Gastroesophageal sphincter (tissue), 4 donors: Measurements from ENCODE around the gene FRMD1. TPM values are rescaled to one million over a fixed set of nuclear protein-coding genes. Genes with fewer than 3 reads are reported as not detected.

Experiments
- ATAC-seq: fragments of 150-250 bp; one replicate; pipeline ENCODE4 v1.9.1; 2016; ENCODE audit warnings: mild to moderate bottlenecking, moderate library complexity
- H3K27ac ChIP-seq, 4 donors: fragments of 200-600 bp; sonication (generic) in 3 of 4; 1 replicate in 3 of 4; 2 replicates in 1 of 4; pipeline ENCODE4 v1.5.1; 2016 to 2019
- H3K27me3 ChIP-seq: fragments of 200-600 bp; sonication (generic); one replicate; pipeline ENCODE4 v1.5.1; 2019
- H3K36me3 ChIP-seq, 2 donors: fragments of 200-600 bp; sonication (generic); one replicate each; pipeline ENCODE4 v1.5.1; 2019; ENCODE audit warnings: control low read depth in 1 of 2
- H3K4me1 ChIP-seq, 3 donors: fragments of 200-600 bp; sonication (generic); 1 replicate in 2 of 3; 2 replicates in 1 of 3; pipeline ENCODE4 v1.5.1; 2016 to 2019; ENCODE audit warnings: control low read depth in 2 of 3
- H3K4me3 ChIP-seq, 2 donors: fragments of 200-600 bp; sonication (generic); one replicate each; pipeline ENCODE4 v1.5.1; 2019; ENCODE audit warnings: mild to moderate bottlenecking in 1 of 2, moderate library complexity in 1 of 2
- H3K9me3 ChIP-seq, 3 donors: fragments of 200-600 bp; sonication (generic); one replicate each; pipeline ENCODE4 v1.5.1; 2017 to 2019; ENCODE audit warnings: control low read depth in 2 of 3
- EP300 ChIP-seq: sonication (generic); formaldehyde crosslinking; IDR thresholded peaks from one replicate; pipeline ENCODE4 v1.6.1; 2017; ENCODE audit warnings: antibody characterized with exemption, mild to moderate bottlenecking
- POLR2A ChIP-seq, 2 donors: fragments of 450-650 bp; IDR thresholded peaks; one replicate each; pipeline ENCODE4 v1.6.1; 2017; ENCODE audit warnings: antibody characterized with exemption in 2 of 2, mild to moderate bottlenecking in 2 of 2, moderate library complexity in 1 of 2
- POLR2AphosphoS5 ChIP-seq: sonication (generic); formaldehyde crosslinking; IDR thresholded peaks from one replicate; pipeline ENCODE4 v1.6.1; 2017; ENCODE audit warnings: antibody characterized with exemption
- WGBS, 2 donors: methylation state at CpG; one replicate each; pipeline ENCODE4 v1.1.5; 2018; ENCODE audit warnings: low coverage in 1 of 2; 5-methylcytosine and 5-hydroxymethylcytosine counted together
- total RNA-seq, 4 donors: library from RNA; depleted of rRNA; stranded (reverse); fragments of >200 nt; gene quantifications; one replicate each; pipeline ENCODE4 v1.1.0, GENCODE V29; 2016
- TF ChIP-seq, protein P1 (sequence below), 4 experiments: fragments of 200-600 bp in 2 of 4; fragments of 450-650 bp in 2 of 4; sonication (generic) in 1 of 4; IDR thresholded peaks; one replicate each; pipeline ENCODE4 v1.5.1; 2017 to 2019; ENCODE audit warnings: antibody characterized with exemption in 4 of 4, mild to moderate bottlenecking in 2 of 4, moderate library complexity in 2 of 4

FRMD1 gene
- total RNA-seq, 4 donors from 2014 or later = 0.10 to 0.54 (median 0.23) TPM; not detected in 1

DNA sequence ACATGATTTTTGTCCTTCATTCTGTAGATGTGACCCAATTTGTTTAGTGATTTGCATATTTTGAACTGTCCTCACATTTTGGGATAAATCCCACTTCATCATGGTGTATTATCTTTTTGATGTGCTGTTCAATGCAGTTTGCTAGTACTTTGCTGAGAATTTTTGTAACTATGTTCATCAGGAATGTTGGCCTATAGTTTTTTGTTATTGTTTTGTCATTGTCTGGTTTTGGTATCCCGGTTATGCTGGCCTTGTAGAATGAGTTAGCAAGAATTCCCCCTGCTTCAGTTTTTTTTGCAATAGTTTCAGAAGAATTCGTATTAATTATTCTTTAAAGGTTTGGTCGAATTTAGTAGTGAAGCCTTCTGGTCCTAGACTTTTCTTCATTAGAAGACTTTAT is 69.7 kb downstream of the FRMD1 start:
- Histone ChIP-seq H3K27ac (no peak overlapping the region), H3K4me1 (no peaks in the 10 kb centered on the region), H3K36me3 (no peaks in the 10 kb centered on the region), H3K4me3 (no peak overlapping the region), H3K9me3 (peaks cover 0 to 30% (median 5%) of the 10 kb centered on the region in 3 donors), H3K27me3 (peaks cover 5% of the 10 kb centered on the region)
- no peak for ATAC-seq
- WGBS, 2 donors = 82 to 84% methylated on average over 3 of the region's 3 CpGs
- TF ChIP-seq POLR2AphosphoS5 = no peak
- TF ChIP-seq, protein P1, sequence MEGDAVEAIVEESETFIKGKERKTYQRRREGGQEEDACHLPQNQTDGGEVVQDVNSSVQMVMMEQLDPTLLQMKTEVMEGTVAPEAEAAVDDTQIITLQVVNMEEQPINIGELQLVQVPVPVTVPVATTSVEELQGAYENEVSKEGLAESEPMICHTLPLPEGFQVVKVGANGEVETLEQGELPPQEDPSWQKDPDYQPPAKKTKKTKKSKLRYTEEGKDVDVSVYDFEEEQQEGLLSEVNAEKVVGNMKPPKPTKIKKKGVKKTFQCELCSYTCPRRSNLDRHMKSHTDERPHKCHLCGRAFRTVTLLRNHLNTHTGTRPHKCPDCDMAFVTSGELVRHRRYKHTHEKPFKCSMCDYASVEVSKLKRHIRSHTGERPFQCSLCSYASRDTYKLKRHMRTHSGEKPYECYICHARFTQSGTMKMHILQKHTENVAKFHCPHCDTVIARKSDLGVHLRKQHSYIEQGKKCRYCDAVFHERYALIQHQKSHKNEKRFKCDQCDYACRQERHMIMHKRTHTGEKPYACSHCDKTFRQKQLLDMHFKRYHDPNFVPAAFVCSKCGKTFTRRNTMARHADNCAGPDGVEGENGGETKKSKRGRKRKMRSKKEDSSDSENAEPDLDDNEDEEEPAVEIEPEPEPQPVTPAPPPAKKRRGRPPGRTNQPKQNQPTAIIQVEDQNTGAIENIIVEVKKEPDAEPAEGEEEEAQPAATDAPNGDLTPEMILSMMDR (IDR thresholded peaks at IDR 0.05) = no peak
- TF ChIP-seq EP300 = no peak
- no peak for TF ChIP-seq POLR2A (IDR thresholded peaks at IDR 0.05)

DNA sequence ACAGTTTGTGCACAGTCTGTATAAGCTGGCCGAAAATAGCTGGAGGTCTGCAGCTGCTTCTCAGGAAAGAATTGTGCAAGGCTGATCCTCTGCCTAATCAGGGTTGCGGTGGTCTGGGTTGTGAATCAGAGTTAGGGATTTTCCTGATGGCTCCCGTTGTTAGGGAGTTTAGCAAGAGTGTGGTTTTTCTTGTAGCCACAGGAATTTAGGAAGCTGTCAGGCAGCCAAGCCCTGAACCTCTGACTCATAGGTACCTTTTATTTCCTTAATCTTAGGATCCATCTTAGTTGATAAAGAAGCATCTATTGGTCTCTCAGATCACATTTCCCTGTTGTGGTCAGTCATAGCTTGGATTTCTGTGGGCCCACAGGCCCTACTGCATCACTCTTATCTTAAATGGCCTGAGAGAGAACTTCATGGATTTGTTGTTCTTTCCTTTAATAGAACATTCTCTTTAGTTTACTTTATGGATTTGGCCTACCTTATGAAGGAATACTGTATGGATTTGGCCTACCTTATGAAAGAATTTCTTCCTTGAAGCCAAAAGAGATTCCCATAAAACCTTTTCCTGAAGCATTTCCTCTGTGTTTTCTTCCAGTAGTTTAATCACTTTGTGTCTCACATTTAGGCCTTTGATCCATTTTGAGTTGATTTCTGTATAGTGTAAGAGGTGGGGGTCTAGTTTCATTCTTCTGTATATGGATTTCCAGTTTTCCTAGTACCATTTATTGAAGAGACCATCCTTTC is 71.2 kb downstream of the FRMD1 start:
- peaks cover 7% of the 10 kb centered on the region for H3K27me3 ChIP-seq
- H3K36me3 ChIP-seq = no peaks in the 10 kb centered on the region
- ATAC-seq = peak; percentile 46
- 16 to 72% methylated on average over 2 to 3 of the region's 3 CpGs for WGBS, 2 donors
- no peaks in the 10 kb centered on the region for H3K4me1 ChIP-seq
- H3K9me3 ChIP-seq = peaks cover 0 to 29% (median 5%) of the 10 kb centered on the region in 3 donors
- no peak overlapping the region for H3K4me3 ChIP-seq
- no peak overlapping the region for H3K27ac ChIP-seq
- TF ChIP-seq EP300 (no peak), POLR2AphosphoS5 (no peak), POLR2A (IDR thresholded peaks at IDR 0.05) (no peak)
- TF ChIP-seq, protein P1 (IDR thresholded peaks at IDR 0.05) = no peak

DNA sequence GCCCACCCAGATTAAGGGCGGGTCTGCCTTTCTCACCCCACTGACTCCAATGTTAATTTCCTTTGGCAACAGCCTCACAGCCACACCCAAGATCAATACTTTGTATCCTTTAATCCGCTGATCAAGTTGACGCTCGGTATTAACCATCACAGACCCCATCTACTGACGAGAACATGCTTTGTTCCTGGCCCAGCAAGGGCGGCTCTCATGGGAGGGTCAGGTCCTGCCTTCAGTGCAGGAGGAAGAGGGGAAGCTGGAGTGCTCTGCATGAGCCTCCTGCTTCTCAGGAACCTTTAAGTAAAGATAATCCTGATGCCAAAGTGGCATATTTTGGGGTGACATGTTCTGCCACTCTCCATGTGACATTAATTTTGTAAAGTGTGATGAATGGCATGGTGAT is 73.2 kb downstream of the FRMD1 start:
- Histone ChIP-seq H3K4me1 (no peaks in the 10 kb centered on the region), H3K4me3 (no peak overlapping the region), H3K9me3 (peaks cover 0 to 12% (median under 1%) of the 10 kb centered on the region in 3 donors), H3K27me3 (peaks cover 21% of the 10 kb centered on the region), H3K36me3 (no peaks in the 10 kb centered on the region), H3K27ac (no peak overlapping the region)
- TF ChIP-seq POLR2AphosphoS5 (no peak), EP300 (no peak), POLR2A (IDR thresholded peaks at IDR 0.05) (no peak)
- TF ChIP-seq, protein P1 (IDR thresholded peaks at IDR 0.05) = no peak
- 90 to 100% methylated on average over 1 to 3 of the region's 6 CpGs for WGBS, 2 donors
- no peak for ATAC-seq

DNA sequence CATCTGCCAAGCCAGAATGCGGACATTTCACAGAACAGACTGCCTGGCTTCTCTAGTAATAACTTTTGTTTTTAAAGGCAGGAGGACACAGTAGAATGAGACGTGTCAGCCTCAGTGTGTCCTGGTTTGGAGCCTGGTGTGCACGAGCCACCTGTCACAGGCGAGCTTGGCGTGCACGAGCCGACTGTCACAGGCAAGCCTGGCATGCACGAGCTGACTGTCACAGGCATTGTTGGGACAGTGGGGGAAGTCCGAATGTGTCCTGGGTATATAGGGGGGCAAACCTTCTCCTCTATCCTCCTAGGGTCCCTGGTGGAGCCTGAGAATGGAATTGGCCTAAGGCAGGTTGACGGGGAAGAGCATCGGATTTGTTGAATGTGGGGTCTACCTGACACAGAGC is 74.1 kb downstream of the FRMD1 start:
- peaks cover 0 to 6% (median 0%) of the 10 kb centered on the region in 3 donors for H3K9me3 ChIP-seq
- H3K36me3 ChIP-seq = no peaks in the 10 kb centered on the region
- H3K27ac ChIP-seq = no peak overlapping the region
- H3K4me3 ChIP-seq = no peak overlapping the region
- TF ChIP-seq POLR2A (IDR thresholded peaks at IDR 0.05) (no peak), POLR2AphosphoS5 (no peak), EP300 (no peak)
- TF ChIP-seq, protein P1 (IDR thresholded peaks at IDR 0.05) = no peak
- no peak for ATAC-seq
- peaks cover 30% of the 10 kb centered on the region for H3K27me3 ChIP-seq
- 92 to 94% methylated on average over 4 to 8 of the region's 11 CpGs for WGBS, 2 donors
- H3K4me1 ChIP-seq = no peaks in the 10 kb centered on the region

DNA sequence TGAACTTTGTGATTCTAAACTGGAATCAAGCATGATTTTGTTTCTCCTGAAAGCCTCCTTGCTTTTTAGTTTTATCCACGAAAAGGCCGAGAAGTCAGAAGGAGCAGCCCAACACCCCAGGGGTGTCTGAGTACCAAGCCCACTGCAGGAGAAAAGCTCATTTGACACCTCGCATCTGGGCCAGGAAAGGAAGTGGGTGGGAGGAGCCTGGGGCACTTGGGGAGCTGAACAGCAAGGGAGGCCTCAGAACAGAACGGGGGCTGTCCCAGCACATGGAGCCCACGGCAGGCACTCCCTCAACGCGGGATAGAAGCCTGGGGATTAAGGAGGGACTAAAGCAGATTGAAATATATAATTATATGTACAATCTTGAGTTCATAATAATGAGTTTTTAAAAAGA is 75.0 kb downstream of the FRMD1 start:
- ATAC-seq = no peak
- TF ChIP-seq, protein P1 (IDR thresholded peaks at IDR 0.05) = no peak
- TF ChIP-seq POLR2AphosphoS5 (no peak), EP300 (no peak), POLR2A (IDR thresholded peaks at IDR 0.05) (no peak)
- H3K27ac ChIP-seq = no peak overlapping the region

More for the DNA sequence above, 75.0 kb downstream of the FRMD1 start:
- peaks cover 38% of the 10 kb centered on the region for H3K27me3 ChIP-seq
- H3K4me3 ChIP-seq = no peak overlapping the region
- H3K36me3 ChIP-seq = no peaks in the 10 kb centered on the region
- no peaks in the 10 kb centered on the region for H3K9me3 ChIP-seq
- no peaks in the 10 kb centered on the region for H3K4me1 ChIP-seq
- WGBS, 2 donors = 75 to 77% methylated on average over 3 to 7 of the region's 7 CpGs
